ENCODE data around the gene SAMD4A.

- TF ChIP-seq CTCF (IDR thresholded peaks at IDR 0.05) (no peak), POLR2A (IDR thresholded peaks at IDR 0.05) (no peak), POLR2AphosphoS5 (IDR thresholded peaks at IDR 0.05) (no peak)
These were observed 230.0 kb downstream of the SAMD4A start for GRCh38 chr14:54796961-54797360.

Data from stomach (tissue), 4 donors.